K562 (cell line): ENCODE data around the gene TANGO6. TPM values are rescaled to one million over a fixed set of nuclear protein-coding genes. Genes with fewer than 3 reads are reported as not detected.

ENCODE experiments used
- CTCF ChIP-seq, 3 experiments: IDR thresholded peaks in 2 of 3; conservative IDR thresholded peaks in 1 of 3; 2 replicates each; pipeline ENCODE4 v1.5.1; 2011 to 2012; ENCODE audit warnings: low read length in 3 of 3, mild to moderate bottlenecking in 3 of 3, control low read depth in 2 of 3, improper control_type of control experiment in 1 of 3, inconsistent platforms in 1 of 3, low read depth in 1 of 3, mixed read lengths in 1 of 3, moderate library complexity in 1 of 3; ENCODE audit not compliant: insufficient read depth in 2 of 3
- HINFP ChIP-seq: fragments of 450-650 bp; conservative IDR thresholded peaks from 2 replicates; pipeline ENCODE4 v1.6.1; 2016; ENCODE audit warnings: missing genetic modification characterization, low read depth, mild to moderate bottlenecking, control low read depth, missing compliant biosample characterization
- JUND ChIP-seq, 2 experiments: IDR thresholded peaks; 2 replicates in 1 of 2; 3 replicates in 1 of 2; pipeline ENCODE4 v1.6.1; 2011; ENCODE audit warnings: borderline replicate concordance in 2 of 2, low read depth in 2 of 2, low read length in 2 of 2, improper control_type of control experiment in 1 of 2, missing biosample characterization in 1 of 2, missing genetic modification characterization in 1 of 2, missing genetic modification reagents in 1 of 2
- MITF ChIP-seq: IDR thresholded peaks from 2 replicates; pipeline ENCODE4 v1.6.1; 2014; ENCODE audit warnings: antibody characterized with exemption
- NFE2L1 ChIP-seq: fragments of 450-650 bp; IDR thresholded peaks from 2 replicates; pipeline ENCODE4 v1.6.1; 2016; ENCODE audit warnings: missing genetic modification characterization, low read depth, mild to moderate bottlenecking, missing compliant biosample characterization, moderate library complexity, borderline replicate concordance
- PBX2 ChIP-seq, 2 experiments: IDR thresholded peaks in 1 of 2; conservative IDR thresholded peaks in 1 of 2; 2 replicates each; pipeline ENCODE4 v1.6.1; 2016; ENCODE audit warnings: low read depth in 2 of 2, mild to moderate bottlenecking in 1 of 2, missing compliant biosample characterization in 1 of 2, missing genetic modification characterization in 1 of 2, moderate library complexity in 1 of 2
- RAD21 ChIP-seq, 2 experiments: fragments of 250-450 bp in 1 of 2; fragments of 450-650 bp in 1 of 2; sonication (Bioruptor Pico) in 1 of 2; formaldehyde crosslinking in 1 of 2; IDR thresholded peaks in 1 of 2; conservative IDR thresholded peaks in 1 of 2; 2 replicates each; pipeline versions ENCODE4 v1.4.0 to v1.8.0; 2020 to 2022; ENCODE audit warnings: mild to moderate bottlenecking in 2 of 2, moderate library complexity in 1 of 2
- REST ChIP-seq, 2 experiments: fragments of 450-650 bp; formaldehyde crosslinking in 1 of 2; IDR thresholded peaks; 2 replicates each; pipeline versions ENCODE4 v1.4.0 to v1.6.1; 2014 to 2020; ENCODE audit warnings: mild to moderate bottlenecking in 2 of 2, borderline replicate concordance in 1 of 2, low read depth in 1 of 2
- polyA plus RNA-seq, 8 experiments: library from polyadenylated mRNA; depleted of rRNA in 4 of 8; stranded (reverse) in 5 of 8; unstranded in 3 of 8; fragments of >200 nt; fragmentation: Nextera tagmentation in 2 of 8; fragmentation: Illumina TruSeq in 1 of 8; extraction: Ambion mirVana in 2 of 8; extraction: Trizol in 1 of 8; gene quantifications; 2 replicates each; pipeline versions ENCODE4 v1.2.1 to v1.2.3, GENCODE V29; 2011 to 2014; ENCODE audit warnings: inconsistent platforms in 1 of 8, missing spikeins in 1 of 8
- total RNA-seq, 7 experiments: library from RNA; depleted of rRNA in 6 of 7; stranded (reverse); fragments of >200 nt in 6 of 7; fragmentation: Illumina TruSeq in 2 of 7; extraction: Trizol in 2 of 7; gene quantifications; 2 replicates each; pipeline versions ENCODE4 v1.2.1 to v1.2.3, GENCODE V29; 2011 to 2021; ENCODE audit warnings: low replicate concordance in 1 of 7

Gene TANGO6
- total and polyA plus RNA-seq, 9 of the 15 experiments (the other 6 are each of a cell fraction or from before 2014, with no cell fraction given): 1.6 to 15.2 (median 9.6) TPM

- TF ChIP-seq REST (IDR thresholded peaks at IDR 0.05; ENCODE audit: borderline replicate concordance): peak; percentile 59; the same call in 1 of the 2 replicates
- TF ChIP-seq REST (CRISPR knock-in tag; IDR thresholded peaks at IDR 0.05; ENCODE audit: low read depth): no peak
- no peak for TF ChIP-seq HINFP (tag)
- TF ChIP-seq CTCF (IDR thresholded peaks at IDR 0.05 in 2 of 3, conservative IDR thresholded peaks at IDR 0.05 in 1 of 3; ENCODE audit: insufficient read depth in 2 of 3, low read depth in 1 of 3, low read length in 3 of 3): peak; percentile 52 to 65 (median 59)
- TF ChIP-seq MITF: no peak
- peak; percentile 51 to 74 for TF ChIP-seq RAD21 (CRISPR knock-in tag; conservative IDR thresholded peaks at IDR 0.05 in 1 of 2, IDR thresholded peaks at IDR 0.05 in 1 of 2)
- 0 out of 2 replicates have a peak, but pooled peaks have one; percentile 7 for TF ChIP-seq JUND (IDR thresholded peaks at IDR 0.05; ENCODE audit: borderline replicate concordance, low read depth, low read length)
- TF ChIP-seq JUND (tag; IDR thresholded peaks at IDR 0.05; ENCODE audit: borderline replicate concordance, low read depth, low read length): no peak
- no peak for TF ChIP-seq PBX2 (CRISPR knock-in tag; IDR thresholded peaks at IDR 0.05; ENCODE audit: low read depth)
- peak; percentile 23 for TF ChIP-seq PBX2 (tag; conservative IDR thresholded peaks at IDR 0.05; ENCODE audit: low read depth)
- TF ChIP-seq NFE2L1 (tag): no peak
Measured at GRCh38 chr16:68972720-68973119, 129.4 kb downstream of the TANGO6 start (continued).
